Ovary (tissue), 9 donors: Measurements from ENCODE around the gene SLC39A11. TPM values are rescaled to one million over a fixed set of nuclear protein-coding genes. Genes with fewer than 3 reads are reported as not detected.

Source experiments
- DNase-seq, 5 donors: peaks; one replicate each; pipeline ENCODE4 v3.0.0-alpha.2; 2019 to 2020
- H3K27ac ChIP-seq, 2 donors: fragments of 200-600 bp; one replicate each; pipeline versions ENCODE4 v1.5.1 to v1.8.0; 2019 to 2022
- H3K27me3 ChIP-seq: fragments of 200-600 bp; one replicate; pipeline ENCODE4 v1.8.0; 2022
- H3K36me3 ChIP-seq: fragments of 200-600 bp; sonication (generic); one replicate; pipeline ENCODE4 v1.5.1; 2019
- H3K4me1 ChIP-seq: one replicate; pipeline ENCODE4 v1.8.1; 2013; ENCODE audit warnings: mild to moderate bottlenecking, moderate library complexity; ENCODE audit not compliant: insufficient read depth
- H3K4me3 ChIP-seq: fragments of 200-600 bp; sonication (generic); one replicate; pipeline ENCODE4 v1.5.1; 2017
- H3K9me3 ChIP-seq, 2 donors: fragments of 200-600 bp in 1 of 2; sonication (generic) in 1 of 2; one replicate each; pipeline versions ENCODE4 v1.5.1 to v1.8.1; 2013 to 2019; ENCODE audit warnings: mild to moderate bottlenecking in 1 of 2, moderate library complexity in 1 of 2
- EP300 ChIP-seq: sonication (generic); formaldehyde crosslinking; IDR thresholded peaks from one replicate; pipeline ENCODE4 v1.6.1; 2017; ENCODE audit warnings: antibody characterized with exemption
- POLR2A ChIP-seq: fragments of 450-650 bp; IDR thresholded peaks from one replicate; pipeline ENCODE4 v1.6.1; 2017; ENCODE audit warnings: antibody characterized with exemption, mild to moderate bottlenecking, moderate library complexity
- WGBS, 3 donors: extraction: QIAGEN DNeasy Blood & Tissue Kit in 1 of 3; methylation state at CpG; one replicate each; pipeline versions ENCODE4 v1.1.5 to v1.1.7; 2013 to 2017; 5-methylcytosine and 5-hydroxymethylcytosine counted together
- intact Hi-C, 4 donors: fragments of 100-400 bp; cut with DNase I; formaldehyde crosslinking; loops; one replicate each; pipeline versions ENCODE4 v1.11.0 to v1.15.1; 2022 to 2023
- polyA plus RNA-seq, 2 donors: library from polyadenylated mRNA; stranded (reverse); fragments of 200-250 nt in 1 of 2; fragments of 350-450 nt in 1 of 2; fragmentation: Illumina TruSeq in 1 of 2; extraction: RNeasy Lipid Tissue Mini Kit (QIAGEN cat#74804) in 1 of 2; gene quantifications; one replicate each; pipeline ENCODE4 v1.2.3, GENCODE V29; 2013 to 2014
- total RNA-seq, 7 donors: library from RNA; depleted of rRNA in 2 of 7; stranded (reverse); fragments of >200 nt in 2 of 7; fragmentation: NEBNext Ultra II Directional in 3 of 7; extraction: Animal tissue kit (Norgen Biotek cat#: 25700) in 3 of 7; gene quantifications; one replicate each; pipeline versions ENCODE4 v1.1.0 to v1.2.4, GENCODE V29; 2016 to 2023
- TF ChIP-seq, protein P1 (sequence below), 3 donors: fragments of 450-650 bp in 2 of 3; fragments of 200-600 bp in 1 of 3; IDR thresholded peaks; one replicate each; pipeline versions ENCODE4 v1.5.1 to v1.8.0; 2016 to 2022; ENCODE audit warnings: antibody characterized with exemption in 3 of 3, mild to moderate bottlenecking in 1 of 3
- donor health status: DM: no; HTN: no; CAD: no; lungs with moderate emphysema.
- donor health status: DM: no; HTN: no; CAD: no.
- donor health status: Bipolar disorder and iron deficiency.
- donor health status: DM: yes; HTN: yes; CAD: no.
- donor health status: DM: no; HTN: no; CAD: no.
- donor health status: DM: yes; HTN: yes; CAD: no.

Gene SLC39A11
- total and polyA plus RNA-seq, 9 donors = 4.0 to 21.2 (median 10.1) TPM

DNA sequence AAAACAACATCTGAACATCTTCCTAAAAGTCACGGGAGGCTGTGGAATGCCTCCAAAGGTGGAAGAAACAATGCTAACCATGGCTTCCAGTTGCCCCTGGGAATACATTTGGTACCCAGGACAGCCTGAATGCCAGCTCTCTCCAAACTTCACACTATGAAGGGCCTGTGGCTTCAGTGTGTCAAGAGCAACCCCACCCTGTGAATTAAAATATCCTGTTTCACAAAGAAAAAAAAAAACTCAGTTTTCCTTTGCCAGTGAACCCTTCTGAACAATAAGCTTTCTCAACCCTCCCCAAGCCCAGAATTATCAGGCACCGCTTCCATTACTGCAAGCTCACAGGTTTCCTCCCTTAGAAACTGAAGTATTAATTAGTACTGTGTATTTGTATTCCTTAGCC lies 69.8 kb downstream of the SLC39A11 start:
- H3K4me3 ChIP-seq = no peak overlapping the region
- peaks cover 0 to 6% of the 10 kb centered on the region in 2 donors for H3K9me3 ChIP-seq
- H3K4me1 ChIP-seq = no peaks in the 10 kb centered on the region
- no peak for DNase-seq
- WGBS, 3 donors = 90 to 97% (median 91%) methylated on average over 2 of the region's 2 CpGs
- no peaks in the 10 kb centered on the region for H3K36me3 ChIP-seq
- no peak overlapping the region for H3K27ac ChIP-seq
- no peaks in the 10 kb centered on the region for H3K27me3 ChIP-seq
- TF ChIP-seq POLR2A = no peak
- TF ChIP-seq EP300 = no peak
- TF ChIP-seq, protein P1, sequence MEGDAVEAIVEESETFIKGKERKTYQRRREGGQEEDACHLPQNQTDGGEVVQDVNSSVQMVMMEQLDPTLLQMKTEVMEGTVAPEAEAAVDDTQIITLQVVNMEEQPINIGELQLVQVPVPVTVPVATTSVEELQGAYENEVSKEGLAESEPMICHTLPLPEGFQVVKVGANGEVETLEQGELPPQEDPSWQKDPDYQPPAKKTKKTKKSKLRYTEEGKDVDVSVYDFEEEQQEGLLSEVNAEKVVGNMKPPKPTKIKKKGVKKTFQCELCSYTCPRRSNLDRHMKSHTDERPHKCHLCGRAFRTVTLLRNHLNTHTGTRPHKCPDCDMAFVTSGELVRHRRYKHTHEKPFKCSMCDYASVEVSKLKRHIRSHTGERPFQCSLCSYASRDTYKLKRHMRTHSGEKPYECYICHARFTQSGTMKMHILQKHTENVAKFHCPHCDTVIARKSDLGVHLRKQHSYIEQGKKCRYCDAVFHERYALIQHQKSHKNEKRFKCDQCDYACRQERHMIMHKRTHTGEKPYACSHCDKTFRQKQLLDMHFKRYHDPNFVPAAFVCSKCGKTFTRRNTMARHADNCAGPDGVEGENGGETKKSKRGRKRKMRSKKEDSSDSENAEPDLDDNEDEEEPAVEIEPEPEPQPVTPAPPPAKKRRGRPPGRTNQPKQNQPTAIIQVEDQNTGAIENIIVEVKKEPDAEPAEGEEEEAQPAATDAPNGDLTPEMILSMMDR (IDR thresholded peaks at IDR 0.05) = no peak
- intact Hi-C loops = no loop called here

DNA sequence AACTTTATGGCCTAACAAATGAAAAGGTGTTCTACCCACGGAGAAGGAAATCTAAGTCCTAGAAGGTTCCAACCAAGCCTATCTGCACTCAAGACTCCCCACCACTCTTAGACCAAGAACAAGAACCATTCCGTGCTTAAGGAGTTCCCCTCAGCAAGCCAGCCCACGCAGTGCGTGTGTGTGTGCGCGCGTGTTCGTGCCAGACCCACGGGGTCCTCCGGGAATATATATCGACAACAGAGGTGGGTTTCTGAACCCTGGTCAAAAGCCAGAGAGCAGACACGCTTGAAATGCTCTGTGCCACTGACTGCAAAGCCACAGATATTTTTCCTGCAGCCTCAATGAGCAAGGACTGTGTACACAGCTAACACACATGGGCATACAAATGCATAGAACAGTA lies 70.7 kb downstream of the SLC39A11 start:
- intact Hi-C loops = no loop called here
- Histone ChIP-seq H3K36me3 (no peaks in the 10 kb centered on the region), H3K9me3 (peaks cover 0 to 6% of the 10 kb centered on the region in 2 donors), H3K4me1 (no peaks in the 10 kb centered on the region), H3K27ac (no peak overlapping the region), H3K4me3 (no peak overlapping the region), H3K27me3 (no peaks in the 10 kb centered on the region)
- DNase-seq = no peak
- TF ChIP-seq EP300 (no peak), POLR2A (no peak)
- 91 to 96% (median 94%) methylated on average over 12 of the region's 12 CpGs for WGBS, 3 donors

DNA sequence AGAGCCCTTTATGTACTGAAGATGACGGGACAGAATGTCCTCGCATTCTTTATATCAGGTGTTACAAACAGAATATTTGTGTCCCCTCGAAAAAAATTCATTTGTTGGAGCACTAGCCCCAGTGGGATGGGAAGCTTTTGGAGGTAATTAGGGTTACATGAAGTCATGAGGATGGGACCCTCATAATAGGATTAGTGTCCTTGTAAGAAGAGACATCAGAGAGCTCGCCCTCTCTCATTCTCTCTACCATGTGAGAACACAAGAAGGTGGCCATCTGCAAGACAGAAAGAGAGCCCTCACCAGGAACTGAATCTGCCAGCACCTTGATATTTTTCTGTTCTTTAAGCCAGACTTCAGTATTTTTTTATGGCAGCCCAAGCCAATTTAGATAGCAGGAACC lies 72.4 kb downstream of the SLC39A11 start:
- intact Hi-C loops = no loop called here

DNA sequence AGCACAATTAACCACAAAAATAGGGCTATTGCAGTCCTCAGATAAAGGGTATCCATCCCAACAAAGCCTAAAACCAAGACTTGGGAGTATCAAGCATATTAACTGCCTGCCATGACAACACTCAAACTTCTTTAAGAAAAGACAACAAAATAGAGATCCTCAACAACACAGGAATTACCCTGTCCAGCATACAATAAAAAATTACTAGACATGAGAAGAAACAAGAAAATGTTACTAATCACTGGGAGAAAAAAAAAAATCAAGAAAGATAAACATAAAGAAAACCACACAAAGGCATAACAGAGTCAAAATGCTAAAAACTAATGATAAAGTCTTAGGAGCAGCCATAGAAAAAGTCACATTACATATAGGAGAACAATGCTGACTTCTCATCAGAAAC lies 73.9 kb downstream of the SLC39A11 start:
- Histone ChIP-seq H3K27ac (no peak overlapping the region), H3K36me3 (no peaks in the 10 kb centered on the region), H3K4me3 (no peak overlapping the region), H3K27me3 (no peaks in the 10 kb centered on the region), H3K9me3 (peaks cover 0 to 6% of the 10 kb centered on the region in 2 donors), H3K4me1 (no peaks in the 10 kb centered on the region)
- DNase-seq = no peak
- intact Hi-C loops = no loop called here
- TF ChIP-seq, protein P1 (IDR thresholded peaks at IDR 0.05) = no peak
- TF ChIP-seq POLR2A (no peak), EP300 (no peak)

More for the DNA sequence above, 72.4 kb downstream of the SLC39A11 start:
- no peaks in the 10 kb centered on the region for H3K4me1 ChIP-seq
- peaks cover 0 to 6% of the 10 kb centered on the region in 2 donors for H3K9me3 ChIP-seq
- no peak overlapping the region for H3K27ac ChIP-seq
- no peak for DNase-seq
- no peaks in the 10 kb centered on the region for H3K36me3 ChIP-seq
- TF ChIP-seq, protein P1 (IDR thresholded peaks at IDR 0.05) = no peak
- TF ChIP-seq POLR2A = no peak
- TF ChIP-seq EP300 = no peak
- 97% methylated on average over 4 of the region's 4 CpGs for WGBS, 3 donors
- H3K4me3 ChIP-seq = no peak overlapping the region
- H3K27me3 ChIP-seq = no peaks in the 10 kb centered on the region

DNA sequence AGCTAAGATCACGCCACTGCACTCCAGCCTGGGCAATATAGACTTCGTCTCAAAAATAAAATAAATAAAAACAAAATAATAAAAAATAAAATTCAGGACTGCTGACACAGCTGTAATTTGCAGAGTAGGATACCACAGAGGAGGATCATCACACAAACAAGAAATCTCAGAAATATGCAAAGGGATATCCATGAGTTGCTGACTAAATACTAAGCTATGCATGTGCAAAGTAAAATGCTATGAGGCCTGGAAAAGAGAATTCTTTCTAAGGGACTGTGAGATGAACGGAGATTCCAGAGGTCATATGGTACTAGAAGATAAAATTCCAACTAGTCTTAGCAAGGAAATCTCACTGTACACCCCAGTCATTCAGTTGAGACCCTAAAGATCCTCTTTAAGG lies 74.8 kb downstream of the SLC39A11 start:
- H3K4me1 ChIP-seq = no peaks in the 10 kb centered on the region
- TF ChIP-seq, protein P1 (IDR thresholded peaks at IDR 0.05) = no peak
- TF ChIP-seq EP300 (no peak), POLR2A (no peak)
- no peaks in the 10 kb centered on the region for H3K36me3 ChIP-seq
- peaks cover 0 to 6% of the 10 kb centered on the region in 2 donors for H3K9me3 ChIP-seq
- H3K27ac ChIP-seq = no peak overlapping the region
- DNase-seq = no peak
- intact Hi-C loops = no loop called here
- H3K4me3 ChIP-seq = no peak overlapping the region
- 79 to 94% (median 87%) methylated on average over 3 of the region's 3 CpGs for WGBS, 3 donors
- no peaks in the 10 kb centered on the region for H3K27me3 ChIP-seq
